Ishikawa (cell line): ENCODE data around the gene COL20A1.

ENCODE experiments used
- CEBPB ChIP-seq: IDR thresholded peaks from 2 replicates; pipeline ENCODE4 v1.6.1; 2012
- CREB1 ChIP-seq: IDR thresholded peaks from 2 replicates; pipeline ENCODE4 v1.6.1; 2012; ENCODE audit warnings: low read depth
- EGR1 ChIP-seq: IDR thresholded peaks from 2 replicates; pipeline ENCODE4 v1.6.1; 2012
- EP300 ChIP-seq: IDR thresholded peaks from 2 replicates; pipeline ENCODE4 v1.6.1; 2012; ENCODE audit warnings: borderline replicate concordance
- FOXM1 ChIP-seq: IDR thresholded peaks from 2 replicates; pipeline ENCODE4 v1.6.1; 2012; ENCODE audit warnings: low read depth, borderline replicate concordance
- MAX ChIP-seq: IDR thresholded peaks from 2 replicates; pipeline ENCODE4 v1.6.1; 2012
- NFIC ChIP-seq: IDR thresholded peaks from 2 replicates; pipeline ENCODE4 v1.6.1; 2012
- RAD21 ChIP-seq: IDR thresholded peaks from 2 replicates; pipeline ENCODE4 v1.6.1; 2012; ENCODE audit warnings: low read depth
- REST ChIP-seq: IDR thresholded peaks from 2 replicates; pipeline ENCODE4 v1.6.1; 2012; ENCODE audit warnings: low read depth, mild to moderate bottlenecking
- TAF1 ChIP-seq: IDR thresholded peaks from 2 replicates; pipeline ENCODE4 v1.6.1; 2012; ENCODE audit warnings: low read depth, mild to moderate bottlenecking
- TCF12 ChIP-seq: IDR thresholded peaks from 2 replicates; pipeline ENCODE4 v1.6.1; 2012; ENCODE audit warnings: low read depth
- TEAD4 ChIP-seq: IDR thresholded peaks from 2 replicates; pipeline ENCODE4 v1.6.1; 2012
- USF1 ChIP-seq: IDR thresholded peaks from 2 replicates; pipeline ENCODE4 v1.6.1; 2012
- YY1 ChIP-seq: IDR thresholded peaks from 2 replicates; pipeline ENCODE4 v1.6.1; 2012; ENCODE audit warnings: low read depth
- ZBTB7A ChIP-seq: IDR thresholded peaks from 2 replicates; pipeline ENCODE4 v1.6.1; 2012; ENCODE audit warnings: low read depth

Gene COL20A1

GRCh38 chr20:63311833-63312243 is 18.9 kb downstream of the COL20A1 start:
- TF ChIP-seq EGR1 (no peak), MAX (no peak), CREB1 (no peak), FOXM1 (no peak), TAF1 (no peak), ZBTB7A (no peak), YY1 (no peak), CEBPB (no peak), TCF12 (no peak), USF1 (no peak), TEAD4 (no peak), REST (no peak), NFIC (no peak), RAD21 (no peak), EP300 (no peak)

GRCh38 chr20:63312273-63312672 is 19.3 kb downstream of the COL20A1 start:
- TF ChIP-seq TEAD4 (no peak), TCF12 (no peak), YY1 (no peak), RAD21 (no peak), REST (no peak)

- TF ChIP-seq TAF1 (no peak), NFIC (no peak), TCF12 (no peak), YY1 (no peak), TEAD4 (no peak), CREB1 (no peak), FOXM1 (no peak), EP300 (no peak), RAD21 (no peak), MAX (no peak)
Measured at GRCh38 chr20:63312690-63313348, 19.8 kb downstream of the COL20A1 start.

GRCh38 chr20:63313349-63314014 is 20.5 kb downstream of the COL20A1 start:
- TF ChIP-seq REST (no peak), RAD21 (no peak), CEBPB (no peak), ZBTB7A (no peak), USF1 (no peak), EP300 (no peak), EGR1 (no peak), MAX (no peak), TEAD4 (no peak), NFIC (no peak), TAF1 (no peak), TCF12 (no peak), FOXM1 (no peak), CREB1 (no peak), YY1 (no peak)
